Measurements from ENCODE around the gene SALL4. TPM values are rescaled to one million over a fixed set of nuclear protein-coding genes. Genes with fewer than 3 reads are reported as not detected.

SALL4 gene
- total and polyA plus RNA-seq, 2 of the 8 experiments (the other 6 are each of a cell fraction or from before 2014, with no cell fraction given), result 108 to 235 TPM

GRCh38 chr20:51752343-51752951 is 49.9 kb downstream of the SALL4 start (continued):
- TF ChIP-seq SIN3A (conservative IDR thresholded peaks at IDR 0.05 in 1 of 2, IDR thresholded peaks at IDR 0.05 in 1 of 2; ENCODE audit: low read depth in 1 of 2, low read length in 2 of 2), result no peak
- no peak for TF ChIP-seq SIRT6 (IDR thresholded peaks at IDR 0.05; ENCODE audit: low read length)
